WERI-Rb-1 (cell line): ENCODE data around the gene SMIM29.
A peak's percentile ranks its signal among the peaks of the same experiment; 100 is the strongest.

Experiments
- DNase-seq: peaks from one replicate; pipeline ENCODE4 v3.0.0-alpha.2; 2020
- H3K27ac ChIP-seq: fragments of 250-450 bp; sonication (Bioruptor Pico); 2 replicates; pipeline ENCODE4 v1.5.1; 2020; ENCODE audit warnings: mild to moderate bottlenecking, moderate library complexity
- H3K27me3 ChIP-seq: fragments of 250-450 bp; sonication (Bioruptor Pico); 2 replicates; pipeline ENCODE4 v1.5.1; 2021; ENCODE audit warnings: mild to moderate bottlenecking, low read depth, moderate library complexity; ENCODE audit not compliant: insufficient read depth, severe bottlenecking
- H3K36me3 ChIP-seq: fragments of 250-450 bp; sonication (Bioruptor Pico); 2 replicates; pipeline ENCODE4 v1.5.1; 2020; ENCODE audit warnings: mild to moderate bottlenecking, moderate library complexity
- H3K4me3 ChIP-seq: 2 replicates; pipeline ENCODE4 v1.5.1; 2011; ENCODE audit warnings: low read depth, mild to moderate bottlenecking, control low read depth, low read length
- H3K9me3 ChIP-seq: fragments of 250-450 bp; sonication (Bioruptor Pico); 2 replicates; pipeline ENCODE4 v1.5.1; 2021; ENCODE audit warnings: mild to moderate bottlenecking, moderate library complexity; ENCODE audit not compliant: severe bottlenecking
- CTCF ChIP-seq: IDR thresholded peaks from 2 replicates; pipeline ENCODE4 v1.5.1; 2011; ENCODE audit warnings: low read depth, mild to moderate bottlenecking, control low read depth, inconsistent platforms, low read length

The SMIM29 gene

DNA sequence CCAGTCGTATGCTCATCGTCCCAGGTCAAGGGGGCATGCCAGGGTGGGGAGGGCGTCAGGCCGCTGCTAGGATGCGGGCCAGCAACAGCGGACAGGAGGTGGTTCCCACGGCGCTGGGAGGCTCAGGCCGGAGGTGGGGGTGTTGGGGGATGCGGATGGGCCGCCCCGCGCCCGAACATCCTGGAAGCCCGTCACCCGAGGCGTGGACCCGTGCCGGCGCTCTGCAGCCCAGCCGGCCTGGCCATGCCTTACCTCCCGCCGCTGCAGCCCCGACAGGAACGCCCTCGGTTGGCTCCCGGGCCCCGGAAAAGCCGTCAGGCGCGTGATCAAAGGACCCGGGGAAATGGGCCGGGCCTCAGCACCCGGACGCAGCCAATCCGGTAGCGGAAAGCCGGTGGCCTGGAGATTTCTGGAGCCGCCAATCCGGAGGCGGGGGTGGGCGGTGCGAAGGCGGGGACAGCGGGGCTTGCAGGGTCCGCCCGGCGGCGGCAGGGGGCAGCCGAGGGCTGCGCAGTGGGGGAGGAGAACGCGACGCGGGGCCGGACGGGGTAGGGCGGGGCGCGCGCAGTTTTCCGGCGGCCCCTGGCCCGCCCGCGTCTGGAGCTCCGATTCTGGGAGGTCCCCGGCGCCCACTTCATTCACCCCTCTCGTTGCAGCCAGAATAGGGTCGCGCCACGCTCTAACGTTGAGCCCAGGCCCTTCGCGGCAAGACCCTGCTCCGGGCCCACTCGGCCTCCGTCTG lies at the start of gene SMIM29:
Gene SMIM29, minus strand, starts transcription at position 280 of the 742 bp plus-strand sequence. CDS start 1,215 bp downstream, outside the sequence.
- DNase-seq, result peak; percentile 99
- peaks cover 4% of the 10 kb centered on the region for H3K9me3 ChIP-seq
- H3K27me3 ChIP-seq, result no peaks in the 10 kb centered on the region
- H3K4me3 ChIP-seq, result peak within 1 kb of the TSS; percentile 75
- H3K36me3 ChIP-seq, result peaks cover 17% of the 10 kb centered on the region
- peak; percentile 96 for TF ChIP-seq CTCF
- peak within 1 kb of the TSS; percentile 77 for H3K27ac ChIP-seq

DNA sequence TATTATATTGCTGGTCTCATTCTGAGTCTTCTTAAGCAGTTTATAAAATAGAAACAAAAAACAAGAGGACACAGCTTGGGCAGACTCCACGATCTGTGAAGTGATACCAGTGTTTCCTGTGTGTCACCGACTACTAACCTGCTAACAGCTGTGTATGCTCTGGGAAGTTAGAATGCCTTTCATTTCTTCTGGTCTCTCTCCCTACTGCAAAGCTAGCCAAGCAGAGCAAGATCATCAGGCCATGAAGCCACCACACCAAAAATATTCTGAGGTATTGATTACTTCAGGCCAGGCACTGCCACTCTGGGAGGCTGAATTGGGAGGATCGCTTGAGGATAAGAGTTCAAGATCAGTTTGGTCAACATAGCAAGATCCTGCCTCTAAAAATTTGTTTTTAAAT lies 46.9 kb upstream of the SMIM29 start:
- Histone ChIP-seq H3K27ac (no peak overlapping the region), H3K27me3 (no peaks in the 10 kb centered on the region), H3K4me3 (no peak overlapping the region), H3K36me3 (peaks cover 47% of the 10 kb centered on the region), H3K9me3 (no peaks in the 10 kb centered on the region)
- no peak for TF ChIP-seq CTCF
- no peak for DNase-seq

DNA sequence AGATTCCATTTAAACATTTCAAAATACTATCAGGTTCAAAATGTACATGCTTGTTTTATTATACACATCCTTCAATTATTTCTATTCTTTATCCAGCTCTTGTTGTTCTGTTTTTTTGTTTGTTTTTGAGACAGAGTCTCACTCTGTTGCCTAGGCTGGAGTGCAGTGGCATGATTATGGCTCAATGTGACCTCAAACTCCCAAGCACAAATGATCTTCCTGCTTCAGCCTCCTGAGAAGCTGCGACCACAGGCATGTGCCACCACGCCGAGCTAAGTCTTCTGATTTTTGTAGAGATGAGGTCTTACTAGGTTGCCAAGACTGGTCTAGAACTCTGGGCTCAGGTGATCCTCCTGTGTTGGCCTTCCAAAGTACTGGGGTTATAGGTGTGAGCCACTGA lies 44.1 kb upstream of the SMIM29 start:
- Histone ChIP-seq H3K27ac (no peak overlapping the region), H3K36me3 (peaks cover 56% of the 10 kb centered on the region), H3K27me3 (no peaks in the 10 kb centered on the region), H3K9me3 (no peaks in the 10 kb centered on the region), H3K4me3 (no peak overlapping the region)
- TF ChIP-seq CTCF, result no peak
- DNase-seq, result no peak

DNA sequence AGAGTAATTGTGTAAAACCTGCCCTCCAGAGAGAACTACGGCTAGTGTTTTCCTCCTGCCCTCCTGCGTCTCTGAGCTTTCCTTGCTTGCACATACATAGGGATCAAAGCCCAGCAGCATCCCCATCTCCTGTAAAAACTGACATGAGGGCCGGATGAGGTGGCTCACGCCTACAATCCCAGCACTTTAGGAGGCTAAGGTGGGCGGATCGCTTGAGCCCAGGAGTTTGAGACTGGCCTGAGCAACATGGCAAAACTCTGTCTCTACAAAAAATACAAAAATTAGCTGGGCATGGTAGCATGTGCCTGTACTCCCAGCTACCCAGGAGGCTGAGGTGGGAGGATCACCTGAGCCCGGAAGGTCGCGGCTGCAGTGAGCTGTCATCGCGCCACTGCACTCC lies 40.3 kb upstream of the SMIM29 start:
- Histone ChIP-seq H3K9me3 (no peaks in the 10 kb centered on the region), H3K36me3 (peaks cover 79% of the 10 kb centered on the region), H3K4me3 (no peak overlapping the region), H3K27ac (no peak overlapping the region), H3K27me3 (no peaks in the 10 kb centered on the region)
- TF ChIP-seq CTCF, result no peak
- DNase-seq, result no peak

GRCh38 chr6:34288581-34288980 lies 39.8 kb upstream of the SMIM29 start:
- H3K27ac ChIP-seq, result no peak overlapping the region
- no peaks in the 10 kb centered on the region for H3K9me3 ChIP-seq
- no peak for TF ChIP-seq CTCF
- no peak overlapping the region for H3K4me3 ChIP-seq
- no peak for DNase-seq
- H3K36me3 ChIP-seq, result peaks cover 79% of the 10 kb centered on the region
- H3K27me3 ChIP-seq, result no peaks in the 10 kb centered on the region
